Suprapubic skin (tissue), 4 donors: ENCODE data around the gene DEPP1. TPM values are rescaled to one million over a fixed set of nuclear protein-coding genes. Genes with fewer than 3 reads are reported as not detected.

Source experiments
- DNase-seq, 2 donors: peaks; one replicate each; pipeline ENCODE4 v3.0.0-alpha.2; 2019; ENCODE audit warnings: low spot score in 2 of 2
- H3K27ac ChIP-seq: fragments of 200-600 bp; sonication (generic); one replicate; pipeline ENCODE4 v1.5.1; 2019
- H3K27me3 ChIP-seq: fragments of 200-600 bp; sonication (generic); one replicate; pipeline ENCODE4 v1.5.1; 2019
- H3K36me3 ChIP-seq: fragments of 200-600 bp; sonication (generic); one replicate; pipeline ENCODE4 v1.5.1; 2019
- H3K4me1 ChIP-seq: fragments of 200-600 bp; sonication (generic); one replicate; pipeline ENCODE4 v1.5.1; 2019
- H3K4me3 ChIP-seq: fragments of 200-600 bp; sonication (generic); one replicate; pipeline ENCODE4 v1.5.1; 2019; ENCODE audit warnings: mild to moderate bottlenecking
- H3K9me3 ChIP-seq: fragments of 200-600 bp; sonication (generic); one replicate; pipeline ENCODE4 v1.5.1; 2019
- CTCF ChIP-seq, 2 donors: fragments of 200-600 bp in 1 of 2; fragments of 450-650 bp in 1 of 2; sonication (generic) in 1 of 2; IDR thresholded peaks; one replicate each; pipeline ENCODE4 v1.5.1; 2016 to 2019; ENCODE audit warnings: antibody characterized with exemption in 2 of 2, mild to moderate bottlenecking in 1 of 2, moderate library complexity in 1 of 2
- EP300 ChIP-seq: sonication (generic); formaldehyde crosslinking; IDR thresholded peaks from one replicate; pipeline ENCODE4 v1.6.1; 2017; ENCODE audit warnings: antibody characterized with exemption
- POLR2A ChIP-seq, 2 donors: fragments of 450-650 bp; IDR thresholded peaks; one replicate each; pipeline ENCODE4 v1.6.1; 2017; ENCODE audit warnings: antibody characterized with exemption in 2 of 2, mild to moderate bottlenecking in 2 of 2, moderate library complexity in 2 of 2
- POLR2AphosphoS5 ChIP-seq, 3 donors: sonication (generic); formaldehyde crosslinking; IDR thresholded peaks; one replicate each; pipeline ENCODE4 v1.6.1; 2017; ENCODE audit warnings: antibody characterized with exemption in 3 of 3
- WGBS: methylation state at CpG from one replicate; pipeline ENCODE4 v1.1.5; 2018; 5-methylcytosine and 5-hydroxymethylcytosine counted together
- total RNA-seq, 4 donors: library from RNA; depleted of rRNA; stranded (reverse); fragments of >200 nt; gene quantifications; one replicate each; pipeline ENCODE4 v1.1.0, GENCODE V29; 2016

DEPP1 gene
- total RNA-seq, 4 donors from 2014 or later: 27.5 to 101 (median 38.2) TPM

DNA sequence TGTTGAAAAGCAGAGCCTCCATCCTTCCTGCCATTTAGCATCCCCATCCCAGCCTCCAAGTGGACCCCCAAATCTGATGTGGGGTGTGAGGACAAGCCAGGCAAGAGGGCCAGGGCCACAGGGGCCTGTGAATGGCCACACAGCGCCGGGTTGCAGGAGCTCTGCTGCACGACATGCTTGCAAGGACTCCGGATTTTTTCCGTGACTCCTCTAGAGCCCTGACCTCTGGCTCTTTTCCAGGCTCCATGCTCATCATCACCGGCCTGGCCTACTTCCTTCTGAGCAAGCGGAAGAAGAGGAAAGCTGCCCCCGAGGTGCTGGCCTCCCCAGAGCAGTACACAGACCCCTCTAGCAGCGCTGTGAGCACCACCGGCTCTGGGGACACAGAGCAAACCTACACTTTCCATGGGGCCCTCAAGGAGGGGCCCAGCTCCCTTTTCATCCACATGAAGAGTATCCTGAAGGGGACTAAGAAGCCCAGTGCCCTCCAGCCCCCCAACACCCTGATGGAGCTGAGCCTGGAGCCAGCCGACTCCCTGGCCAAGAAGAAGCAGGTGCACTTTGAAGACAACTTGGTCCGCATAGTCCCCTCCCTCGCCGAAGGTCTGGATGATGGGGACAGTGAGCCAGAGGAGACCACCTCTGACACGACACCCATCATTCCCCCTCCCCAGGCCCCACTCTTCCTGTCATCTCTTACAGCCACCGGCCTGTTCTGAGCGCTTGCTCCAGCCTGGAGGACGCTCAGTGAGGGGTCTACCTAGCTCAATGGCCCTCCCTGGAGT is 44.0 kb downstream of the DEPP1 start:
- Histone ChIP-seq H3K9me3 (no peaks in the 10 kb centered on the region), H3K4me3 (no peak overlapping the region), H3K27me3 (no peaks in the 10 kb centered on the region), H3K4me1 (peaks cover 25% of the 10 kb centered on the region), H3K27ac (no peak overlapping the region), H3K36me3 (no peaks in the 10 kb centered on the region)
- WGBS: 88% methylated on average over 18 of the region's 18 CpGs
- TF ChIP-seq EP300 (no peak), POLR2A (IDR thresholded peaks at IDR 0.05) (no peak), POLR2AphosphoS5 (IDR thresholded peaks at IDR 0.05) (no peak), CTCF (IDR thresholded peaks at IDR 0.05) (no peak)
- DNase-seq: no peak

GRCh38 chr10:44933451-44934321 is 44.9 kb downstream of the DEPP1 start:
- DNase-seq: no peak
- 86% methylated on average over 8 of the region's 9 CpGs for WGBS
- Histone ChIP-seq H3K27ac (no peak overlapping the region), H3K36me3 (no peaks in the 10 kb centered on the region), H3K9me3 (no peaks in the 10 kb centered on the region), H3K27me3 (no peaks in the 10 kb centered on the region), H3K4me1 (peaks cover 25% of the 10 kb centered on the region), H3K4me3 (no peak overlapping the region)
- no peak for TF ChIP-seq POLR2A (IDR thresholded peaks at IDR 0.05)
- TF ChIP-seq CTCF (IDR thresholded peaks at IDR 0.05): no peak
- TF ChIP-seq POLR2AphosphoS5 (IDR thresholded peaks at IDR 0.05): no peak
- TF ChIP-seq EP300: no peak

DNA sequence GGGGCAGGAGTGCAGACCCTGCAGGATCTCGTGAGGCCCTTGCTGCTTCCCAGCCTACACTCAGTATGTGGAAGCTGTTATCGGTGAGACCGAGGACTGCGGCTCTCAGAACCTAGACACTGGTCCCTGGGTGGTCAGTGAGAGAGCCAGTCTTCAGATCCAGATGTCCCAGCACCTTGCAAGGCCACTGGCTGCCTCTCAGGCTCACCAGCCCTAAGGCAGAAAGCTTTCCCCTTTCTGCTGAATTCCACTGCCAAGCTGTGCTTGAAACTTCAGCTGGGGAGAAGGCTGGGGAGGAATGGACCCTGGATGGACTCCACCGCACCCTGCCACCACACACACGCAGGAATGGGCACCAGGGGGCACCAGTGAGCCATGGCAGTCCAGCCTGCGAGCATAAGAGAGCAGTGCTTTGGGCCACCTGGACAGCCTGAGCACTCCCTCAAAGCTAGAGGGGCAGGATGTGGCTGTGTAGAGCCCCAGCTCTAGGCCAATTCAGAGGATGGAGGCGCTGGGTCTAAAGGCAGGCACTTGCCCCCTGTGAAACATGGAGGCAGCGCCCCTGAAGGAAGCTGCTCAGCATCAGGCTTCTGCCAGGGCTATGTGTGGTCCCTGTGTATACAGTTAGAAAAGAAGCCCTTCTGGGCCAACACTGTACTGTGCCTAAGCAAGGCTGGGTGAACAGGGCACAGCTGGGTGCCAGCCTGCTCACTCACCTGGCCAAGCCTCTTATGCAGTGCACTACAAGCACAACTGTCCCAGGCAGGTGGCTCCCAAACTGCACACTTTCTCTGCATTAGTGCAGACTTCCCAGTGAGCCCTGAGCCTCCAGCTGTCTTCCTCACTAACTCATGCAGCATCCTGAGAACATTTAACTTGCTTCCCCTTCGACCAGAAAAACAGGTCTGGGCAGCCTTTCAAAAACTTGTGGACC is 45.8 kb downstream of the DEPP1 start:
- Histone ChIP-seq H3K27me3 (no peaks in the 10 kb centered on the region), H3K4me3 (no peak overlapping the region), H3K9me3 (no peaks in the 10 kb centered on the region), H3K36me3 (no peaks in the 10 kb centered on the region), H3K27ac (no peak overlapping the region), H3K4me1 (peaks cover 25% of the 10 kb centered on the region)
- 45% methylated on average over 8 of the region's 10 CpGs for WGBS
- TF ChIP-seq EP300 (no peak), POLR2A (IDR thresholded peaks at IDR 0.05) (no peak), POLR2AphosphoS5 (IDR thresholded peaks at IDR 0.05) (no peak), CTCF (IDR thresholded peaks at IDR 0.05) (peak; percentile 84 to 93)
- peak; percentile 93 for DNase-seq

DNA sequence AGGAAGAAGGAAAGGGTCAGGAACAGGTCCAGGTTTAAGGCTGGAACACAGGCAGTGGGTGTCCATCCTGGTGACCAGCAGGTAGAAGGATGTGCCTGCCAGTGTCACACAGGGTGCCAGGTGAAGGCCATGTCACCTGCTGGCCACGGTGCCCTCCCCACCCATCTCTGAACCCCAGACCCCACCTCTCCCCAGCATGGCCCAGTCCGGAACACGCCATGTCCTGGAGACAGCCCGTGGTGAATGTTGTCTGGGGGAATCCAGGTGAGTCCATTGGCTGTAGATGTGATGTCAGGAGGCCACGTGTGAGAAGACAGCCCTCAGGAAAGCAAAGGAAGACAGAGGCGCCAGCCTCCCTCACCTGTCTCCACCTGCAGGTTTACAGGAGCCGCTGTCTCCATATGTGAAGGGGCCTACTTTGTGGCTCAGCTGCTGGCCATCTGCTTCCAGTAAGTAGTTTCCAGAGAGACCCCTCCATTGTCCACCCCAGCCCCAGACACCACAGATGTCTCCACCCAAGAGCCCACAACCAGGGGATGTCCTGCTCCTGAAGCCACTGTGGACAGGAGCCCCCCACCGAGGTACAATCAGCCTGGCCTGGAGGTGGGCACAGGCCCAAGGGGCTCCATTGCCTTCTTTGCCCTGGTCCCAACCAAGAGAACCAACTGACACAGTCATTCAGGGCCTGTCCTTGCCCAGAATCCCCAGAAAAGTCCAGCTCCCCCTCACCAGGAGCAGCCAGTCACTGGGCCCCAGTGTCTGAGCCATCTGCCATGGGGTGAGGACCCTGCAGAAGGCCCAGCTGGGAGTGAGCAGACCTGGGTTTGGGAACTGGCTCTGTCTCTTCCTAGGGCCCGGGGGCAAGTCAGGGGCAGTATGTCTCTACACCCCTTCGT is 46.7 kb downstream of the DEPP1 start:
- Histone ChIP-seq H3K4me3 (no peak overlapping the region), H3K27ac (no peak overlapping the region), H3K27me3 (no peaks in the 10 kb centered on the region), H3K4me1 (peaks cover 32% of the 10 kb centered on the region), H3K9me3 (no peaks in the 10 kb centered on the region), H3K36me3 (no peaks in the 10 kb centered on the region)
- WGBS: 93% methylated on average over 5 of the region's 10 CpGs
- TF ChIP-seq POLR2A (IDR thresholded peaks at IDR 0.05) (no peak), EP300 (no peak), POLR2AphosphoS5 (IDR thresholded peaks at IDR 0.05) (no peak), CTCF (IDR thresholded peaks at IDR 0.05) (no peak)
- DNase-seq: no peak
